Naive thymus-derived CD8-positive, alpha-beta T cell (primary cell): ENCODE measurements around the gene HIF1A. TPM values are rescaled to one million over a fixed set of nuclear protein-coding genes. Genes with fewer than 3 reads are reported as not detected.

Experiments
- ATAC-seq, 2 donors: fragments of 150-1000 bp; cut with Tn5 transposase in 1 of 2; sonication (Bioruptor Pico), chemical (Tn5 transposase) in 1 of 2; 1 replicate in 1 of 2; 2 replicates in 1 of 2; pipeline ENCODE4 v1.10.0; 2021; ENCODE audit warnings: mild to moderate bottlenecking in 2 of 2, moderate library complexity in 2 of 2
- POLR2A ChIA-PET: fragments of 350-600 bp; sonication (Branson Sonifier 250); formaldehyde crosslinking; loops from one replicate; lab custom pipeline; 2021; ENCODE audit warnings: antibody characterized with exemption; lab: Charles Lee
- DNase-seq, 10 donors: peaks; one replicate each; pipeline versions ENCODE4 v3.0.0 to v3.0.0-alpha.2; 2020 to 2022
- H3K27ac Mint-ChIP-seq, 10 donors: one replicate each; pipeline ENCODE4 v1.8.0; 2020 to 2022; ENCODE audit warnings: mild to moderate bottlenecking in 10 of 10, mixed read lengths in 10 of 10, moderate library complexity in 4 of 10, inconsistent platforms in 1 of 10
- H3K27me3 Mint-ChIP-seq, 5 donors: one replicate each; pipeline ENCODE4 v1.8.0; 2021 to 2022; ENCODE audit warnings: mixed read lengths in 5 of 5
- H3K36me3 Mint-ChIP-seq, 3 donors: one replicate each; pipeline ENCODE4 v1.8.0; 2020 to 2022; ENCODE audit warnings: mixed read lengths in 3 of 3, mild to moderate bottlenecking in 2 of 3, inconsistent platforms in 1 of 3
- H3K4me1 Mint-ChIP-seq, 4 donors: one replicate each; pipeline ENCODE4 v1.8.0; 2021 to 2022; ENCODE audit warnings: mixed read lengths in 4 of 4
- H3K4me3 Mint-ChIP-seq, 10 donors: one replicate each; pipeline ENCODE4 v1.8.0; 2020 to 2022; ENCODE audit warnings: mild to moderate bottlenecking in 10 of 10, mixed read lengths in 10 of 10, moderate library complexity in 6 of 10, inconsistent platforms in 1 of 10
- H3K9me3 Mint-ChIP-seq, 9 donors: one replicate each; pipeline ENCODE4 v1.8.0; 2020 to 2022; ENCODE audit warnings: mixed read lengths in 9 of 9, mild to moderate bottlenecking in 3 of 9, inconsistent platforms in 1 of 9, moderate library complexity in 1 of 9
- polyA plus RNA-seq, 3 donors: library from polyadenylated mRNA; unstranded; fragments of 300-500 nt; fragmentation: Illumina TruSeq; gene quantifications; one replicate each; pipeline ENCODE4 v1.2.3, GENCODE V29; 2021
- total RNA-seq, 8 experiments: library from RNA in 2 of 8; stranded (reverse) in 2 of 8; gene quantifications; one replicate each; pipeline ENCODE4 v1.2.3 and lab custom pipeline; 2021 to 2026

The HIF1A gene
- total and polyA plus RNA-seq, 5 experiments from 2014 or later = 51.7 to 97.5 (median 63.5) TPM

DNA sequence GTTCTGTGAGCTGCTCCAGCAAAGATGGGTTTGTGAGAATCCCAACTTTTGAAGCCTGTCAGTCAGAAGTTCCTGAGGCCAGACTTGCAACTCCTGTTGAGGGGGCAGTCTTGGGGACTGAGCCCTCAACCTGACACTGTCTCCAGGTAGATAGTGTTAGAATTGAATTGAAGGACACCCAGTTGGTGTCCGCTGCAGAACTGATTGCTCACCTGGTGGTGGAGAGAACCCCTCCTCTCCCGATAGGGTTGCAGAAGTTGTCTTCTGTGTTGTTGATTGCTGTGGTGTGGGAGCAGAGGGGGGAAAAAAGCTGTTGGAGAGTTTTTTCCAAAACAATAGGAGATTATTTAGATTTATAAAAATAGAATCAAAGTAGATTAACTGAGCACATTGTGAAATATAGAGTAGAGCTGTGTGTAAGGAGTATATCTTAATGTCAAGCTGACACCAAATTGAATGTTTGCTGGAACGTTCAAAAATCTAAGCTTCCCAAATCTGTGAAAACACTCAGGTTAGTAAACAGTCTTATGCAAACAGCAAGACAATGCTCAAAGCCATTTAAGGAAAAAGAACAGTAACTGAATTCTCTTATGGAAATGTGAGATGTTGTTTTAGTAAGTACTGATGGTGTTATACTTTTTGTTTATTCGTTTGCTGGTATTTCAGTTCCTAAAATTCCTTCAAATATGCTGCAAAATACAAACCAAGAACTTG, 18.6 kb downstream of the HIF1A start:
- H3K9me3 Mint-ChIP-seq = no peaks in the 10 kb centered on the region
- no peak overlapping the region for H3K4me3 Mint-ChIP-seq
- H3K36me3 Mint-ChIP-seq = no peaks in the 10 kb centered on the region
- ATAC-seq (no peak), DNase-seq (no peak)
- no peaks in the 10 kb centered on the region for H3K27me3 Mint-ChIP-seq
- POLR2A ChIA-PET = no interaction called here
- H3K27ac Mint-ChIP-seq = peak overlapping the region in 6 of 10 donors; percentile 3 to 67 (median 40)
- peaks cover 32 to 99% (median 84%) of the 10 kb centered on the region in 4 donors for H3K4me1 Mint-ChIP-seq

GRCh38 chr14:61716956-61717355, 21.6 kb downstream of the HIF1A start:
- no peaks in the 10 kb centered on the region for H3K9me3 Mint-ChIP-seq
- H3K4me3 Mint-ChIP-seq = no peak overlapping the region
- H3K27me3 Mint-ChIP-seq = no peaks in the 10 kb centered on the region
- POLR2A ChIA-PET = interaction anchor here (0.9 kb wide), 1 partner anchor 21 kb away, joined by 3 read pairs; the partner anchor contains the start of gene HIF1A
- ATAC-seq (no peak), DNase-seq (no peak)
- peaks cover 0 to 14% (median 3%) of the 10 kb centered on the region in 3 donors for H3K36me3 Mint-ChIP-seq
- H3K27ac Mint-ChIP-seq = peak overlapping the region in 4 of 10 donors; percentile 18 to 83 (median 70)
- H3K4me1 Mint-ChIP-seq = peaks cover 34 to 94% (median 88%) of the 10 kb centered on the region in 4 donors

- POLR2A ChIA-PET = interaction anchor here (0.7 kb wide), 1 partner anchor 45 kb away, joined by 3 read pairs; no protein-coding TSS in a partner anchor
- Mint-ChIP-seq H3K36me3 (peaks cover 0 to 23% (median 8%) of the 10 kb centered on the region in 3 donors), H3K27ac (peak overlapping the region in 8 of 10 donors; percentile 4 to 83 (median 60)), H3K9me3 (no peaks in the 10 kb centered on the region), H3K4me1 (peaks cover 26 to 84% (median 77%) of the 10 kb centered on the region in 4 donors), H3K27me3 (no peaks in the 10 kb centered on the region), H3K4me3 (peak overlapping the region in 3 of 10 donors; percentile 10 to 33 (median 14))
- DNase-seq (no peak), ATAC-seq (no peak)
Measured at GRCh38 chr14:61718039-61718438, 22.7 kb downstream of the HIF1A start.

DNA sequence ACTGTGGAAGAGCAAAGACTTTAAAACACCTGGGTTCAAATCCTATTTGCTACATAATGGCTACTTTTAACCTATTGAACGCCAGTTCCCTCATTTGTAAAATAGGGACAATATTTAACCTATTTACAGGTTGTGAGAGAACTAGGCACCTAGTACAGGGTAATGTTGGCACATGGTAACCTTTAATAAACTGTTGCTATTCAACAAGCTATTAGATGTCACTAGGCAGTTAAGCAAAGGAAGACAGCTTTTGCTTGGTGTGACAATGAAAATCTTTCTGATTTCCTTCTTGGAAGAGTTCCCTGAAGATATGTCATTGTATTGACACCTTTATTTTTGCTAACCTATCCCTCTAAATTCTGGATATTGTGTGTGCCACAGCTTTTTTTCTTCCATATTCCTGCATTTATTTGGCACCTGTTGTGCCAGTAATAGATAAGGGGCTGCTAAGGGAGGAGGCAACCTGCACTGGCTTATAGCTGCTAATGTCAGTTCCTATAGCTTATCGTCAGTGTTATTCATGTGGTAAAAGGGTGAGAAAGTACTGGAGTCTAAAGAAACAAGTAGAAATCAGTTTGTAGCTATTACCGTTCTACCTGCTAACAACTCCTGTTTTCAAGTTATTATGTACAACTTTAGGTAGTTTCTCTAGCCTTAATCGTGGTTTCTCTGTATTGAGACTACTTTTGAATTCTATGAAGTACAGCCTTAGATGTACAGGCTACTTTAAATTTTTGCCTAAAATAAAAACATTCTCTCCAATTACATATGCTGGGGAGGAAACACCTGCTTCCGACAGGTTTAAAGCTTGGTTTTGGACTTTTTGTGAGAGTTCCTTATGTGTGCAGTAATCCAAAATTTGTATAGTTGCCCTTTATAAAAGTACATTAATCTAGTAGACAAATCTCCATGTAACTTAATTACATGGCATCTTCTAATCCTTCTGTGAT, 24.3 kb downstream of the HIF1A start:
- POLR2A ChIA-PET = interaction anchor here (0.6 to 2.0 kb wide), 5 partner anchors 9 to 217 kb away, joined by 3 to 12 read pairs (median 4); partner anchors contain the start of gene HIF1A
- DNase-seq = peak in 3 of 10 donors; percentile 38 to 48 (median 48)
- H3K36me3 Mint-ChIP-seq = peaks cover 0 to 35% (median 11%) of the 10 kb centered on the region in 3 donors
- peak; percentile 85 to 88 for ATAC-seq
- no peaks in the 10 kb centered on the region for H3K27me3 Mint-ChIP-seq
- H3K4me1 Mint-ChIP-seq = peaks cover 28 to 74% (median 70%) of the 10 kb centered on the region in 4 donors
- peak overlapping the region; percentile 79 to 90 (median 86) for H3K27ac Mint-ChIP-seq
- no peaks in the 10 kb centered on the region for H3K9me3 Mint-ChIP-seq
- H3K4me3 Mint-ChIP-seq = peak overlapping the region; percentile 34 to 81 (median 64)

DNA sequence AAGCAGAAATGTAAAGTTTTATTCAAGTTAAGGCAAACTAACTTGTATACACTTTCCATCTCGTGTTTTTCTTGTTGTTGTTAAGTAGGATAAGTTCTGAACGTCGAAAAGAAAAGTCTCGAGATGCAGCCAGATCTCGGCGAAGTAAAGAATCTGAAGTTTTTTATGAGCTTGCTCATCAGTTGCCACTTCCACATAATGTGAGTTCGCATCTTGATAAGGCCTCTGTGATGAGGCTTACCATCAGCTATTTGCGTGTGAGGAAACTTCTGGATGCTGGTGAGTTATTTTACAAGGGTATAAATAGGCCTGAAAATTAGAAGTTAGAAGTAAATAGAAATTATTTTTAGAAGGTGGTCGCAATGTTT, 25.0 kb downstream of the HIF1A start:
- peak overlapping the region; percentile 70 to 90 (median 84) for H3K27ac Mint-ChIP-seq
- H3K9me3 Mint-ChIP-seq = no peaks in the 10 kb centered on the region
- H3K27me3 Mint-ChIP-seq = no peaks in the 10 kb centered on the region
- POLR2A ChIA-PET = interaction anchor here (0.6 to 2.0 kb wide), 4 partner anchors 9 to 218 kb away, joined by 3 to 12 read pairs (median 4); partner anchors contain the start of gene HIF1A
- H3K4me1 Mint-ChIP-seq = peaks cover 31 to 71% (median 68%) of the 10 kb centered on the region in 4 donors
- peak overlapping the region; percentile 34 to 81 (median 64) for H3K4me3 Mint-ChIP-seq
- peaks cover 0 to 41% (median 15%) of the 10 kb centered on the region in 3 donors for H3K36me3 Mint-ChIP-seq
- DNase-seq (peak in 1 of 10 donors; percentile 14), ATAC-seq (peak; percentile 32 to 34)

- POLR2A ChIA-PET = interaction anchor here (0.6 to 1.2 kb wide), 4 partner anchors 8 to 219 kb away, joined by 3 to 5 read pairs (median 4); no protein-coding TSS in a partner anchor
- Mint-ChIP-seq H3K9me3 (no peaks in the 10 kb centered on the region), H3K4me3 (peak overlapping the region in 7 of 10 donors; percentile 14 to 72 (median 41)), H3K36me3 (peaks cover 0 to 45% (median 15%) of the 10 kb centered on the region in 3 donors), H3K27me3 (no peaks in the 10 kb centered on the region), H3K4me1 (peaks cover 31 to 69% (median 64%) of the 10 kb centered on the region in 4 donors), H3K27ac (peak overlapping the region in 9 of 10 donors; percentile 61 to 90 (median 82))
- no peak for ATAC-seq
- no peak for DNase-seq
Measured at GRCh38 chr14:61720741-61721140, 25.4 kb downstream of the HIF1A start.

DNA sequence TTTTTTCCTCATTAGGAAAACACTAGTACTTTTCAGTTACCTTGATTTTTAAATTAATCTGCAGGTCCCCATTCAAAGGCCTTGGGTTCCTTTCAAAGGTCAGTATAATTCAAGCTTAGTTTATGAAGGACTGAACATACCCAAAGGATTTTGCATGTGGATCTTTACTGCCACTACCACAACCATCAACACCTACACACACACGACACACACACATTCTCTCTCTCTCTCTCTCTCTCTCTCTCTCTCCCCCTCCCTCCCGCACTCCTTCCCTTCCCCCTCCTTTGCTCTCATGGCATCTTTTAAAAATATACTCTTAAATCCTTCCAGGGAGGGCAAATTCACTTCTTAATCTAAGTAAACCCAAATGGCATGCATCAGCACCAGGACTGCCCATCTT, 28.8 kb downstream of the HIF1A start:
- peaks cover 0 to 79% (median 29%) of the 10 kb centered on the region in 3 donors for H3K36me3 Mint-ChIP-seq
- no peak overlapping the region for H3K4me3 Mint-ChIP-seq
- H3K27me3 Mint-ChIP-seq = no peaks in the 10 kb centered on the region
- DNase-seq (no peak), ATAC-seq (no peak)
- peaks cover 26 to 58% (median 46%) of the 10 kb centered on the region in 4 donors for H3K4me1 Mint-ChIP-seq
- peak overlapping the region in 5 of 10 donors; percentile 8 to 81 (median 59) for H3K27ac Mint-ChIP-seq
- POLR2A ChIA-PET = interaction anchor here (0.6 kb wide), 2 partner anchors 351 to 402 kb away, joined by 3 read pairs; no protein-coding TSS in a partner anchor
- H3K9me3 Mint-ChIP-seq = no peaks in the 10 kb centered on the region

GRCh38 chr14:61726778-61727658, 31.7 kb downstream of the HIF1A start:
- POLR2A ChIA-PET = interaction anchor here (0.6 kb wide), 1 partner anchor 168 kb away, joined by 3 read pairs; no protein-coding TSS in a partner anchor
- peaks cover 18 to 49% (median 33%) of the 10 kb centered on the region in 4 donors for H3K4me1 Mint-ChIP-seq

GRCh38 chr14:61730756-61731373, 35.6 kb downstream of the HIF1A start:
- Mint-ChIP-seq H3K27me3 (no peaks in the 10 kb centered on the region), H3K36me3 (peaks cover 0 to 93% (median 30%) of the 10 kb centered on the region in 3 donors), H3K4me1 (peaks cover 9 to 39% (median 22%) of the 10 kb centered on the region in 4 donors), H3K9me3 (no peaks in the 10 kb centered on the region), H3K4me3 (no peak overlapping the region), H3K27ac (peak overlapping the region; percentile 1 to 86 (median 46))
- ATAC-seq = no peak
- DNase-seq = peak in 3 of 10 donors; percentile 41 to 51 (median 49)
- POLR2A ChIA-PET = no interaction called here

More at GRCh38 chr14:61726778-61727658, 31.7 kb downstream of the HIF1A start:
- ATAC-seq (peak in 1 of 2 donors; percentile 35), DNase-seq (no peak)
- Mint-ChIP-seq H3K4me3 (no peak overlapping the region), H3K9me3 (no peaks in the 10 kb centered on the region), H3K27me3 (no peaks in the 10 kb centered on the region), H3K27ac (peak overlapping the region in 8 of 10 donors; percentile 5 to 72 (median 40)), H3K36me3 (peaks cover 0 to 90% (median 28%) of the 10 kb centered on the region in 3 donors)

GRCh38 chr14:61733972-61734371, 38.7 kb downstream of the HIF1A start:
- POLR2A ChIA-PET = no interaction called here
- DNase-seq = no peak
- H3K9me3 Mint-ChIP-seq = no peaks in the 10 kb centered on the region
- no peak for ATAC-seq
- no peaks in the 10 kb centered on the region for H3K27me3 Mint-ChIP-seq
- no peak overlapping the region for H3K27ac Mint-ChIP-seq
- H3K4me3 Mint-ChIP-seq = no peak overlapping the region
- H3K36me3 Mint-ChIP-seq = peaks cover 12 to 93% (median 31%) of the 10 kb centered on the region in 3 donors
- H3K4me1 Mint-ChIP-seq = peaks cover 7 to 16% (median 10%) of the 10 kb centered on the region in 4 donors

- Mint-ChIP-seq H3K4me1 (peaks cover 0 to 4% (median under 1%) of the 10 kb centered on the region in 4 donors), H3K4me3 (no peak overlapping the region), H3K36me3 (peaks cover 12 to 90% (median 29%) of the 10 kb centered on the region in 3 donors), H3K9me3 (no peaks in the 10 kb centered on the region), H3K27ac (peak overlapping the region in 2 of 10 donors; percentile 4 to 9), H3K27me3 (no peaks in the 10 kb centered on the region)
- ATAC-seq (no peak), DNase-seq (no peak)
- POLR2A ChIA-PET = no interaction called here
Measured at GRCh38 chr14:61736751-61737150, 41.4 kb downstream of the HIF1A start.
